HG03066 (cell line): ENCODE measurements around the gene RIMBP2.

Experiments
- ATAC-seq: cut with Tn5 transposase; IDR thresholded peaks from one replicate; pipeline ENCODE4 v1.9.1; 2021; ENCODE audit warnings: low read depth; ENCODE audit not compliant: unreplicated experiment

RIMBP2 gene

DNA sequence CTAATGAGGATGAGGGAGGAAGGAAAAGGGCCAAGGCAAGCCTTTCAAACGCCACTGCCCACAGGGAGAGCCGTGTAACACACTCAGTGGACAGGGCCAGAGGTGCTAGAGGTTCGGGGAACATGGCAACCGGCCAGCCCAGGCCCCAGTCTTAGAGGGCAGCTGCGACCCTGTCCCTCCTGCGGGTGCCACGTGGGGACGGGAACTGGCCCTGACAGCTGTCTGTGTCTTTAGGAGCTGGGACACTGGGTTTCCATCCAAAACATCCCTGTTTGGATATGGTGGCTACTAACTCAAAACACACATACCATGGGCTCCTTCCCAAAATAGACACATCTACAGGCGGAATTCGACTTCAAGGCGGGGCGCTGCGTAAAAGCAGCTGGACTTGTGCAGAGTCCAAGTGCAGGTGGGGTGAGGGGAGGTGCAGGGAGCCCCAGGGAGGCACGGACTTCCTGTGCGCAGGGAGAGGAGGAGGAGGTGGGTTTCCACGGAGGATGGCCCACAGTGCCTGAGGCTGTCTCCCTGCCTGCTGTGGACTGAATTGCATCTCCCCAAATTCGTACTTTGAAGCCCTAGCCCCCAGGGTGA lies 193.8 kb downstream of the RIMBP2 start:
- ATAC-seq = no peak

DNA sequence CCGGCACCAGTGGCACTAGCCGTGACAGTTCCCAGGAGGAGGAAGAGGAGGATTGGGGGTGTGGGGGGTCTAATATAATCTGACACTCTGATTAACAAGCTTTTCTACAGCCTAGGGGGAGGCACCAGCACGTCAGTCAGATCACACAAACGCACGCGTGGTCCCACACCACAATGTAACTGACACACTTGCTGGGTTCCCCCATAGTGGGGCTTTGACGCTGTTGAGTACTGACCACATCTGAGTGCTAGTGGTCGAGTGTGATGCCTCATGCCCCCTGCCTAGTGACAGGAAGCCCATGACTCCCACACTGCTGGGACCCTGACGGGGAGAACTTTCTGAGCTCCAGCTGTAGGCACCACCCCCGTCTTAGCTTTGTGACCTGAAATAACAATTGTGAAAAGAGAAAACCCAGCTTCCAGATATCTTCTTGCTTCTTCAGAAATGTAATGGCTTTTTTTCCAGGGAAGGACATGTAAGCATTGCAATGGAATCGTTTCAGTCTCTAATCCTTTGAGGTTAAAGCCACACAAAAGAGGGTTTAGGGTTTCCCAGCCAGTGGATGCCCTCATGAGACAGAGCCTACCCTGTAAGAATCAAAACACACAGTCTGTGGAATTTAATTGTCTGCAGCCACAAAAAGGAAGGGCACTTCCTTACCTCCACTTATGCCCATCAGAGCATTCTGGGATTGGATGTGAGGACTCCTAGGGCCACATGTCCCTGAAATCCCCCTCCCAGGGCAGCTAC lies 194.5 kb downstream of the RIMBP2 start:
- ATAC-seq = no peak

DNA sequence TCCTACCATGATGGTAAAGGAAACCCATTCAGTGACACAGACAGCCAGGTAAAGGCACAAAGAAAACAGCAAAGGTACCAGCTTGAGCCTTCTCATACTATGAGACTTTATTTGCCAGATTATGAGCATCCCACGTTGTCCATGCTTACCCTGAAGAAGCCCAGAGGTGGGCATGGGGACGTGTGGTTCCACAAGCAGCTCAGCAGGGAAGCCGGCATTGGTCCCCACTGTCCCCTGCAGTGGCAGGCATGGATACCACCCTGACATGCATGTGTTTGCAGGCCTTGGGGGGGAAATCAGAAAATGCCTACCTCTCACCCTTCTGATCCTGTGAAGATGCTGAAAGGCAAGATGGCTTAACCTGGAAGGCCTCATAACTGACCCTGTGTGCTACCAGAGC lies 195.3 kb downstream of the RIMBP2 start:
- no peak for ATAC-seq

DNA sequence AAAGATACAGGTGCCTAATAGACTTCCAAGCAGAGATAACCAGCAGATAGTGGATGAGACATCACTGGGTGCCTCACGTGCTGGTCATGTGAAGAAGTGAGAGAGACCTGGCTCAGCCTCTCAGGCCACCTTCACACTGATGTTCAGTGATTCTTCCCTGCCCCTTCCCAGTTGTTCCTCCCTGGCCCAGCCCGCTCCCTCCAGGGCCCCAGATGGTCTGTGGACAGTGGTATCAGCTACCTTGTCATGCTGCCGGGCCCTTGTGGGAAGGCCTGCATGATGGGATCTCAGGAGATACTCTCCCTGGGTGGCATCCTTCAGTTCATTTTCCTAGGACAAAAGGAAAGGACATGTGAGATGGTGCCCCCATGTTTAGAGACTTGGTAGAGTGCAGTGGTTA lies 198.5 kb downstream of the RIMBP2 start:
- no peak for ATAC-seq

DNA sequence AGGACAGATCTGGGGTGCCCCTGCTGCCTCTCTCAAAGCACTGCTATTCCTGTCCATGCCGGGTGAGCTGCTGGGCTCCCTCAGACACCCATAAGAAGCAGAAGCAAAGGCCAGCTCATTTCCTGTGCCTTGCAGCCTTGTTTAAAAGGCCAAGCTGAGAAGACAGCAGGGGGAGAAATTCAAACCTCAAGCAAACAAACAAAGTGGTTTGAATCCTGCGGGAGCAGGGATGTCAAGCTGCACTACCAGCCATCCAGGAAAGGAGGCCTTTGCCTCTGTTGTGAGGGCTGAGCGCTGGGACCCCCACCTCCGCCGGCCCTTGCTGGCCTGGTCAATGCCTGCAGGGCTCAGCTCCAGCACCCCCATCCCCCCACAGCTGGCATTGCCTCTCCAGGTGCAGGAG lies 201.9 kb downstream of the RIMBP2 start:
- ATAC-seq = no peak

DNA sequence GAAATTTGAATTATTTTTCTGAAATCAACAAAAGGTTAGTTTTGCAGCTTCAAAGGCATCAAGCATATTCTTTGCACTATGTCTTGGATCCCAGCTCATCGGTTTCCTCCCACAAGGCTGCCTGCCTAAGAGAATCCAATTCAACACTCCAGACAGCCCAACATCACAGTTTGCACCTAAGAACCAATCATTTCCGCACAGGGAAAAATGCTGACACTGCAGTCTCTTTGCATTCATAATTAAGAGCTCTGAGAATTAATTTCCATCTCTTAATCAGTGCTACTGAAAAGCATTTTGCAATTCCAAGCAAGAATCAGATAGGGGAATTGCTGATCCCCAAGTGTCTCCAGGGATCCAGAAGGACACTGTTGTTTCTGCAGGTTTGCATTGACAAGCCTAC lies 202.5 kb downstream of the RIMBP2 start:
- no peak for ATAC-seq

DNA sequence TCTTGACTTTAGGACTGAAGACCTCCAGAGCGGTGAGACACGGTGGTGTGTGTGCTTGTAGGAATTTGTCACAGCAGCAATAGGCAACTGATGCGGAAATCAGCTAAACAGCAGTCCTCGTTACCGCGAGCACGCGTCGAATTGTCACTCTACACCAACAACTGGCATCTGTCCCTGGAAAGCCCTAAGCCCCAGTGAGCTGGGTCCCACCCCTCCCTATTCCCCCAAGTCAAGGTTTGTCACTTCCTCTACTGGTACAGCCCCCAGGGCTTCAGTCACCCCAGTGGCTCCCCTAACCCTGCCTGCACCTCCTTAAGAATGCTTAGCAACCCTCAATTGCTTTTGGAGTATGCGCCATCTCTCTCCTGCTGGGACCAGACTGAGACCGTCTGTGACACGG lies 204.8 kb downstream of the RIMBP2 start:
- ATAC-seq = no peak

DNA sequence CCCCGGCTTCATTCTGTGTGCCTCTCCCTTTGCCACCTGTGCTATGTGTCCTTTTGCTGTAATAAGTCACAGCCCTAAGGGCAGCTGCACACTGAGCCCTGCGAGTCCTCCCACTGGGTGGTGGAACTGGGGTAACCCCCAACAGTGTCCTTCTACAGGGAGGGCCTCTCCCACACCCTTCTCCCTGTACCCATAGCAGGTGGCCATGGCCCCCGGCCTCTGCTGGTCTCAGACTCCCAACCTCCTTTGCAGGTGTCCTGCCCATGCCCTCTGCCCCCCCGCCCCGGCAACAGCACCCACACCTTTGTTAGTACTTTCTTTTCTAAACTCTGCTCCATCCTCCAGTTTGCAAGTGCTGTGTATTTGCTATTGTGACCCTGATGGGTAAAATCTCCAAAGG lies 206.6 kb downstream of the RIMBP2 start:
- no peak for ATAC-seq

DNA sequence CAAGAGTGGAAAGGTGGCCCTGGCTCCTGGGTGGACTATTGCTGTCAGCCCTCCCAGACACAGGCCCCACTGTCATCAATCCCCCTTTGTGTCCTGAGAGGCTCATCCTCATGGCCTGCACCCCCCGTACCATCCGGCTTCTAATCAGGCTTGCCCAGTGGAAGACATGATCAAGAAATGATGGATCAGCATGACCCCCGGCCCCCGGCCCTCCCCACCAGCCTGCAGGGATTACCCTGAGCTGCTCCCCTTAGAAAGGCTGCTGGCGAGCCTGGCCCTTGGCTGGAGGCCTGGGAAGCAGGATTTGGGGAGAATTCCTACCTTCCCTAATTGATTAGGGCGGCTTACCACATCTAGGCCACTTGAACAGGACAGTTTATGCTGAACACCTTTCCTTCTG lies 207.3 kb downstream of the RIMBP2 start:
- ATAC-seq = no peak

DNA sequence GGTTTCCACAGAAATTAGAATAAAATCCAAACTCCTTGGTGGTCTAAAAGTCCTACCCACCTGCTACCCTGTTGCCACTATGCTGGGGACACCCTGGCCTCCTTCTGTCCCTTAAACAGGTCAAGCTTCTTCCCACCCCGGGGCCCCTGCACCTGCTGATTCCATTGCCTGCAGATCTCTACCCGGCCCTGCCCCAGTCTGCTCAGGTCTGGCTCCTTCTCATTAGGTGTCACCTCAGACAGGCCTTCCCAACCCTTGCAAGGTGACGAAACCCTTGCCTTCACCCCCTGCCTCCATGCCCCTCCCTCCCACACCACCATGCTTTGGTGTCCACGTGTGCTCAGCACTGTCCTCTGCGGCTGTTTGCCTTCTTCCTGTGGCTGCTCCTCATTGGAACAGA lies 207.8 kb downstream of the RIMBP2 start:
- ATAC-seq = no peak

DNA sequence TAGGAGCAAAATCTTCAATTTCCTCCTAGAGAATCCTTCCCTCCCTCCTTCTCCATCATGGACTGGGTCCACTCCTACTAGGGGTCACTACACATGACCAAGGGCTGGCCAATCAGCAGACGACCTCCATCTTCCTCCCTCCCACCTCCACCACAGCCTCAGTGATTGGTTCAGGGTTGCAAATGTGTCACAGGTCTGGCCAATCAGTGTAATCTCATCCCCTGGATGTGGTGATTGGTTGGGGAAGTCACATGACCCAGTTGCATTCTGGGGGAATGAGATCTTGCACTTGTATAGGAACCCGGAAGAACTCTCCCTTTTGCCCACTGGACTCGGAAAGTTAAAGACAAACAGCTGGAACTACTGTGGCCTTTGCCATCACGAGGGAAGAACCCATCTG lies 209.3 kb downstream of the RIMBP2 start:
- no peak for ATAC-seq

DNA sequence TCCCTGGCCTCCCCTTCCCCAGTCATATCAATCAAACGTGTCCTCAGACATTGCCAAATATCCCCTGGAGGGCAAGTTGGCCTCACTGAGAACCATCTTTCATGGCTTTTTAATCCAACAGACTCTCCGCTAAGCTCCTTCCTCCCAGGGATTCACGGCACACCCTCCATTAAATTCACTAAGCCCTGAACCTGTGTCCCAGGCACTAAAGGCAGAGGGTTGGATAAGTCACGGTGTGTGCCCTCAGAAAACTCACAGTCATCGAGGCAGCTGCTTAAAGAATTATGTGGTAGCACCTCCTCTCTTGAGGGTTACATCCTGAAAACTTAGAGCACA lies 211.3 kb downstream of the RIMBP2 start:
- no peak for ATAC-seq

DNA sequence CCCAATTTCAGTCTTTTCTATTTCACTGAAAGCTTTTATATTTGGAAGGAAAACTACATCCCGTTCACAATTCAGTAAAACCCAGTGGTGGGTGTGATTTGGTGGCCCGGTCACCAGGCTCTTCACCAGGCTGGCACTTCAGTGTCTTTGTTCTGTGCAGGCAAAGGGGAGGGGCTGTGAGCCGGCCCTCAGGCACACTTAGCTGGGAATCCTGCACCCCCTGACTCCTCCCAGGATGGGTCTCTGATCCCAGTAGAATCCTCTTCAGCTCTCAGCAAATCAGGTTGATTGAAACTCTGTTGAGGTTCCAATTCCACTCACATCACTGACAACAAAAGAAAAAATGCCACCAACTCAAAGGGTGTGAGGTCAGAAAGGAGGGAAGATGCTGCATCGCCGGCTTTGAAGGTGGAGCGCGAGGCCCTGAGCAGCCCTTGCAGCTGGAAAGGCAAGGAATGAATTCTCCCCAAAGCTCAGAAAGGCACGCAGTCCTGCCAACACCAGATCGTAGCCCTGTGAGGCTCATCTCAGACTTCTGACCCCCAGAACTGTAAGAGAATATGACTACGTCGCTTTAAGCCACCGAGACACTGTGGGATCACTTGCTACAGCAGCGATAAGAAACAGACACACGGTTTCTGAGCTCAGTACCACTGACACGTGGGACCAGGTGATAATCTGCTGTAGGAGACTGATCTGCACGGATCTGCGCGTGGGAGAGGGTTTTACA lies 211.8 kb downstream of the RIMBP2 start:
- ATAC-seq = no peak

DNA sequence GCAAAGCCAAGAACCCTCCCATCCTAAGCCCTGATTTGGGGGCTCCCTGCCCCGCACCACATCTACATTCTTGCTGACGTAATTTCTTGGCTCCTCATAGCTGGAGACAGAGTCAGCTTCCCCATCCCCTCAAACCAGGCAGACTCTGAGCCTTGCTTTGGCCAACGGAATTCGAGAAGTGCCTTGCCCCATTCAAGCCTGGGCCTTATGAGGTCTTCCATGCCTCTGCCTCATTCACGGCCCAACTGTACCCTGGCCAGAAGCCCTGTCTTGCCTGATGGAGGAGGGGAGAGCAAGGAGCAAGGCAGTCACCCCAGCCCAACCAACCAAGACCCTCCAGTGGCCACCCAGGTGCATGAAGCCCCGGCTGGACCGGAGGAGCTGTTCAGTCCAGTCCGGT lies 214.3 kb downstream of the RIMBP2 start:
- no peak for ATAC-seq

DNA sequence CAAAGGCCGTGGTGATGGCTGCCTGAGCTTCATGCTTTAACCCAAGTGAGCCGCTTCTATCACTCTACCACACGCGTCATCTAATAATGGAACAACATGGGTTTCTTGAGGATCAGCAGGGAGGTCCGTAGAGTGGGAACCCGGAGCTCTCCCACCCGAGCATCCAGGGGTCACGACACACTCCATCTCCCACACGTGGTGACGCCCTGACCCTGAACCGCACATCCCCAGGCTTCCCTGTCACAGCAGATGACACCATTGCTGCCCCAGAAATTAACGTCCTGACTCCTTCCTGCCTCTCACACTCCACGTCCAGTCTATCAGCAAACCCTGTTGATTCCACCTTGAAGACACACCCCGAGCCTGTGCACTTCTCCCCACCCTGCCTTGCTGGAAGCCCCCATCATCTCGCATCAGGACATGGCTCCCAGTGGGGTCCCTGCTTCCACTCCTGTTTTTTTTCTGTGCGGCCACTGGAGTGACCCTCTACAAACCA lies 215.2 kb downstream of the RIMBP2 start:
- ATAC-seq = no peak

DNA sequence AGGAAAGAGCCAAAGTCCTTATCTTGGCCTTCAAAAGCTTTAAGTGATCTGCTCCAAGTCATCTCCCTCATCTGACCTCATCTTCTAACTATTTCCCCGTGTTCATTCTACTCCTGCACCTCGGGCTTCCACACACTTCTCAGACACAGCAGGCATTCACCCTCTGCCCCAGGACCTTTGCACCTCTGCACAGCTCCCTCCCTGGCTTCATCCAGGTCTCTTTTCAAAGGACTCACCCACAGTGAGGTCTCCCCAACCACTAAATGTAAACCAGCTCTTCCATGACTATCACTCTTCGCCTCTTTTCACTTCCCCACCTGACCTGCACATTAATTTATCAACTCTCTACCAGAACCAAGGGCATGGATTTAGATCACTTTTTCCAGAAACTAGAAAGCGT lies 216.6 kb downstream of the RIMBP2 start:
- no peak for ATAC-seq

DNA sequence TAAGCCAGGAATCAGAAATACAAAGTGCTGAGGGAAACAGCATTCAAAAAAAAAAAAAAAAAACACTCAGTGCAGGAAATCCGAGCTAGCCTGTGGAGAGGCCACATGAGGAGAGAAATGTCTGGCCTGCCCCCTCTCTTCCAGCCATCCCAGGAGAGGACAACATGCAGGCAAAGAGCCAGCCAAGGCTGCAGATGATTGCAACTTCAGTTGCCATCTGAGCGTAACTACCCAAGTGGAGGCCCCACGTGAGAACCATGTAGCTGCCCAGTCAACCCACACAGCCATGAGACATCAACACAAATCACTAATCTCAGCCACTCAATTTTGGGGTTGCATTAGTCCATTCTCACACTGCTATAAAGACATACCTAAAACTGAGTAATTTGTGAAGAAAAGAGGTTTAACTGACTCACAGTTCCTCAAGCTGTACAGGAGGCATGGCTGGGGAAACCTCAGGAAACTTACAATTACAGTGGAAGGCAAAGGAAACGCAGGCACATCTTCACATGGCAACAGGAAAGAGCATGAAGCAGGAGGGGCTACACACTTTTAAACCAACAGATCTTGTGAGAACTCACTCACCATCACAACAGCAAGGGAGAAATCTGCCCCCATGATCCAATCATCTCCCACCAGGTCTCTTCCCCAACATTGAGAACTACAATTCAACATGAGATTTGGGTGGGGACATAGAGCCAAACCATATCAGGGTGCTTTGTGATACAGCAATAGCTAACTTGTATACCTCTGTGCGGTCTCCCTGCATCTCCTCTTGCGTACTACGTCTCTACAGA lies 217.3 kb downstream of the RIMBP2 start:
- ATAC-seq = no peak

DNA sequence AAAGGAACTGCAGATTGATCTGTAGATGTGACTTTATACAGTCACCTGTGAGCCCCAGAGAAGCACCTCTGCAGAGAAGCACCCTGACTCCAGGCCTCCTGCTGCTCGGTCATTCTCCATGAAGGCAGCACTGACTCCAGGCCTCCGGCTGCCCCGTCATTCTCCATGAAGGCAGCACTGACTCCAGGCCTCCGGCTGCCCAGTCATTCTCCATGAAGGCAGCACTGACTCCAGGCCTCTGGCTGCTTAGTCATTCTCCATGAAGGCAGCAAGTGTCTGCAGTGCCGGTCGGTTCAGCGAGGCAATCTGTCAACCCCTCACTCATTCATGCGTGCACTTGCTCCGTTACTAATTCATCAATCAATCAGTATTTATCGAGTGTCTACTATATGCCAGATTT lies 218.1 kb downstream of the RIMBP2 start:
- ATAC-seq = no peak

DNA sequence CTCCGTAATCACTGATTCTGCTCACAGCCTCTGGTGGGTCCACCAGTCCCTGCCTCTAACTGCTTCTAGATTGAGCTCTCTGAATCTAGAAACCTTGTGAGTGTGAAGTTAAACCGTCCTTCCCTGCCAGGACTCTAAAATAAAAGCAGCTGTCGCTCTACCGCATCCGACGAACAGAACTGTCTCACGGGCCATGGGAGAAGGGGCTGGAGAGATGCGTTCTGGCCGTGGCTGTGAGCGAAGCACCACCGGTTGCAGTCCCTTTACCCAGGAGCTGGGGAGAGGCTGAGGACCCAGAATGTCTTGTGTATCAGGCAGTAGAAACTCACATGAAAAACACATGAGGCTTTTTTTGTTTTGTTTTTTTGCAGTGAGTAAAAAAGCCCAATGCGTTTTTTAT lies 218.8 kb downstream of the RIMBP2 start:
- ATAC-seq = no peak

DNA sequence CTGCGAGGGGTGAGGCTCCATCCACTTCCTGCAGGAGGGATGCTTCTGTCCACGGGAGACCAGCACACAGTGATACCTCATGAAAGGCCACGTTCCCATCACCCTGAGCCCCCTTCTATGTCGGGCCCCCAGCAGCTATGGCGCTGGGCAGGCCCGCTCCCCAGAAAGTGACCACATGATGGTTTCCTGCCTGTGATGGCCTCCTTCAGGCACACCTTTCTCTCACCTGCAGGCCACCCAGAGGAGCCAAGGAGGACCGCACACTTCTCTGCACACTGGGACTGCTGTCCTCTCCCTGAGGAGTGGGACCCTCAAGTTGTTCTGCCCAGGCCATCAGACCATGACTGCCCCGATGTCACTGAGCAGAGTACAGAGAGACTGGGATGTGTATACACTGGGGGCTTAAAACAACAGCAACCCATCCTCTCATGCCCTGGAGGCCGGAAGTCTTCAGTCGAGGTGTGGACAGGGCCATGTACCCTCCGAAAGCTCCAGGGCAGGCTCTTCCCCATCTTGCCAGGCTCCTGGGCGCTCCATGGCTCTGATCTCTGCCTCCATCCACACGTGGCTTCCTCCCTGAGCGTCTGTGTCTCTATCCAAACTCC lies 219.5 kb downstream of the RIMBP2 start:
- ATAC-seq = no peak

DNA sequence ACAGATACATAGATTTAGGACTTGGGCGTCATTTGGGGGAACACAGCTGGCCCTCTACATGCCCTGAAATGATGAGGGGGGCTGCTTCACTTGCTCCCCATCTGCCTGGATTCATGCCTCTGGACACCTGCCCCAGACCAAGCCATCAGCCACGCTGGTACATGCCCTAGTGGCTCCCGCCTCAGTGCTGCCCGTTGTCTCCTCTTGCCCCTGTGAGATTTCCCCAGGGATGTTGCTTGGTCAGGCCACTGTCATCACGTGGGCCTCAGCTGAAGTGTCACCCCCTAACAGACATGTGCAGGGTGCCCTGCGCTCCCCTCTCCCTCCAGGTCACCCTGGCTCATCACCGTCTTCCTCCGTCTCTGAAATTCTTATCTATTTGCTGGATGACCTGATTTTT lies 220.9 kb downstream of the RIMBP2 start:
- no peak for ATAC-seq
